ENCODE data around the gene WDR38. TPM values are rescaled to one million over a fixed set of nuclear protein-coding genes. Genes with fewer than 3 reads are reported as not detected.
"Not testable (repeated sequence)": the region's sequence is repeated elsewhere in the genome, so short reads cannot be mapped to it uniquely, and the experiment has no call there.

The WDR38 gene
- total RNA-seq, 1 donor from 2014 or later, result not detected

DNA sequence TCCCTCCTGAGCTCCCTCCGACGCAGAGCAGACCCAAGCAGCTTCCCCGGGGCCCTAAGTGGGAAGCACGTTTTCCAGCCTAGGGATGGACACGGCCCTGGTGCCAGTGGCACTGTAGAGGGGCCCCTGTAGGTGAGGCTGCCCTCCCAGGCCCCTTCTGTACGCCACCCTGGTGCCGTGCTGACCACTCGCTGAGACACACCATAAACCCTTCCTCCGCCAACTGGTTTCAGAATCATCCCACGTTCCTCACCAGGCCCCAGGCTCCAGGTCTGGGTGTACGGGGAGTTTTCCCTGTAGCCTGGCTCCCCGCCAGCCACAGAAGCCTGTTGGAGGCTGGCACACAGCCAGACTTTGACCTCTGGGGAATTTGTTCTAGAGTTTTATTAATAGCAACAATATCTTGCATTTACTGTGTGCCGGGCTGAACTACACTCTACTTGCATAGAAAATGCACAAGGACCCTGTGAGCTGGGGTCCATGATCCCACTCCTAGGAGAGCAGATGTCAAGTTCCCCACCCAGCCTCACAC is 18.2 kb upstream of the WDR38 start:
- DNase-seq, result peak; percentile 66

GRCh38 chr9:124838132-124838531 is 15.1 kb upstream of the WDR38 start:
- DNase-seq, result not testable (repeated sequence)

- not testable (repeated sequence) for DNase-seq
These were observed 14.5 kb upstream of the WDR38 start for GRCh38 chr9:124838567-124839275.

- DNase-seq, result peak; percentile 51
These were observed 13.5 kb upstream of the WDR38 start for GRCh38 chr9:124839612-124840299.

- DNase-seq, result peak; percentile 47
These were observed 12.9 kb upstream of the WDR38 start for GRCh38 chr9:124840300-124840833.

DNA sequence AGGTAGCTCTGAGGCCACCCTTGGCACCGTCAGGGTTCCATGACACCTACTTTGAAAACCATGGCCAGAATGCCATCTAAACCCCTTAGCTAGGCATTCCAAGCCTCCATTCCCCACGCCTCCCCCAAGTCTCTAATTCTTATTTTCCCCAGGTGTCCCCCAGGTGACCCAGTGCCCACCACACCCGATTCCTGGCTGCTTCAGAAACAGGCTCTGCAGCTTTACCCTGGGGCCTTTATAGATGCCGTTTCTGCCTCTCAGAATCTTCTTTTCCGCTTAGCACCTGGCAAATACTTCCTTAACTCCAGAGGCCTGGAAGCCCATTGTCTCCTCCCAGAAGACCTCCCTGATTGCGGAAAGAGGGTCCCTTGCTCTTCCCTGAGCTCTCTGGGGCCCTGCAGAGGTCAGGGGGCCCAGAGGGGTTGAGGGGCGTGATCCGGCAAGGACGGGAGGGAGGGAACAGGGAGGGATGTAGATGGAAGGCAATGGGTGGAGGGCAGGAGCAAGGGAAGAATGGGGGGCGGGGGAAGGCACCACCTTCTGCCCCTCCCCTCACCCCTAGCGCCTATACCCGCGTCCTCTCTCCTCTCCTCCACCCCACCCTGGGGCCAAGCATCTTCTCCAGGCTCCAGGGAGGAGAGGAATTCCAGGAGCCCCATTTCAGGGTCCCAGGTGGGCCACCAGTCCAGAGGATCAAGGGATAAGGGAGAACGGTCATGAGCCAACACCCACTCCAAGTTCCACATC is 12.0 kb upstream of the WDR38 start:
- no peak for DNase-seq

DNA sequence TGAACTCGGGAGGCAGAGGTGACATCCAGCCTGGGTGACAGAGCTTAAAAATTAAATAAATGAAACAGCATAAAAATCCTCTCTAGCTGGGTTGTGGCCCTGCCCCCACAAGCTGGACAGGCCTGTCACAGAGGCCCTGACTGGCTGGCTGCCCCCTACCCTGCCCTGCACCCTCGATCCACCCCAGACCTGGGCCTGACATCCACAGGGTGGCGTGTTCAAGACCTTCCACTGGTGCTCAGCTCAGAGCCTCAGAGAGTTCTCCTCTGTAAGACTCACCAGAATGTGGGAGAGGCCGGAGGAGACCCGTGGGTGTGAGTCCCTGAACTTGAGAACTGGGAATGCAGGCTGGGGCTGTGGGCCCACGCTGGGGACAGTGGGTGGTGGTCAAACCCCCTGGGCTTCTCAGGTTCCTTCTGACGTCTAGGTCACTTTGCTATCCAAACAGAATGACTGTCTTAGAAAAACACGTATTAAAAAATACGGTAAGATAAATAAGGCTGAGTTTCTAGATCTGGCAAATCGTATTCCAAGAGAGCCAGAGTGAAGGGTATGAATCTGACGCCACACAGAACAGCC is 9.7 kb upstream of the WDR38 start:
- DNase-seq, result no peak

- no peak for DNase-seq
These were observed 9.0 kb upstream of the WDR38 start for GRCh38 chr9:124844291-124844690.

GRCh38 chr9:124846467-124846866 is 6.8 kb upstream of the WDR38 start:
- DNase-seq, result not testable (repeated sequence)

DNA sequence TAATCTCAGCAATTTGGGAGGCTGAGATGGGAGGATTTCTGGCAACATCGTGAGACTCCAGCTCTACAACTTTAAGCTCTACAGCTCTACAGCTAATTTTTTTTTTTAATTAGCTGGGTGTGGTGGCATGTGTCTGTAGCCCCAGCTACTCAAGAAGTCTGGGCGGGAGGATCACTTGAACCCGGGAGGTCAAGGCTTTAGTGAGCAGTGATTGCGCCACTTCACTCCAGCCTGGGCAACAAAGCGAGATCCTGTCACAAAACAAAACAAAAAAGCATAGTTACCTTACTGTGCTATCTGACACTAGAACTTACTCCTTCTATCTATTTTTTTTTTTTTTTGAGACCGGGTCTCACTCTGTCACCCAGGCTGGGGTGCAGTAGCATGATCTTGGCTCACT is 6.3 kb upstream of the WDR38 start:
- DNase-seq, result no peak

DNA sequence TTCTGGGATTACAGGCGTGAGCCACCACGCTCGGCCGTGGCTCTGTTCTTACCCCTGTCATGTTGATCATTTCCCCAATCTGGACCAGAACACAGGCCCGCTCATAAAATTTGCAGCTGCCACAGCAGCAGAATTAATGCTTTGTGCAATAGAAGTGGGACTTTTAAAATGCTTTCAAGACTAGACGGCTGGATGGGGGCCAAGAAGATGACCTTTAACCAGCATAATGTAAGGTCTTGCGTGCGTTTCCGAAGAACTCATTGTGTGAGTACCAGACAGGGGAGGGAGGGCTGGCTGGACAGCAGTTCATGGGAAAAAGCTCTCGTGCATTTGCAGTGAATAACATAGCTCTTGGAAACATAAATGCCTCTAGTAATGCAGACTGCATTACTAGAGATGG is 3.5 kb upstream of the WDR38 start:
- DNase-seq, result peak; percentile 95

DNA sequence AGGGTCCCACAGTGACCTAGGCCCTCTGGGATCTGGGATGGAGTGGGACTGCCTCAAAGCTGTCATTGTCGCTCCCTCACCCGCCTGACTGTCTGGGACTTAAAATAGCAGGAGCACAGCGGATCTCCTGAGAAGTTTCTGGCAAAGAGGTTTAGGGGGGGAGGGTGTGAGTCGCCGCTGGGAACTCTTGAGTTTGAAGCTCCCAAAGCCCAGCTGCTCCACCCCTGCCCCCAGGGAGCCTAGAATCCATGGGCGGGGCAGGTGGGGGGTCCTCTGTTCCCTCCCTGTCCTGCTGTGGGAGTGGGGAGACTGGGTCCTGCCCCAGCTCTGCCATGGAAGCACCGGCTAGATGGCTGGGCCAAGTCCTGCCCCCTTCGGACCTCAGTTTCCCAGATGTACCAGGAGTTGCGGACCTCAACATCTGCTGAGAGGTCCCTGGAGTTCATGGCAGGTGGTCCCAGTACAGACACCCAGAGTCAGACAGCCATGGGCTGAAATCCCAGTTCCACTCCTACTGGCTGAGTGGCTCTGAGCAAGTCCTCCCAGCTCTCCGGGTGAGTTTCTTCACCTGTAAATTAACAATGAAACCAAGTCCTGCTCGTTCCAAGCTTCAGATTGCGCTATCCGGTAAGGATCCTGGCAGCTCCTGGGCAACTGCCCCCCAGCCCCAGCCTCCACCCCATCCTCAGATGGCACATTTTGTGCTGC is 985 bp upstream of the WDR38 start:
- no peak for DNase-seq

GRCh38 chr9:124853605-124854143 is 414 bp downstream of the WDR38 start:
- DNase-seq, result no peak

GRCh38 chr9:124854161-124854560 is 901 bp downstream of the WDR38 start:
- DNase-seq, result no peak

DNA sequence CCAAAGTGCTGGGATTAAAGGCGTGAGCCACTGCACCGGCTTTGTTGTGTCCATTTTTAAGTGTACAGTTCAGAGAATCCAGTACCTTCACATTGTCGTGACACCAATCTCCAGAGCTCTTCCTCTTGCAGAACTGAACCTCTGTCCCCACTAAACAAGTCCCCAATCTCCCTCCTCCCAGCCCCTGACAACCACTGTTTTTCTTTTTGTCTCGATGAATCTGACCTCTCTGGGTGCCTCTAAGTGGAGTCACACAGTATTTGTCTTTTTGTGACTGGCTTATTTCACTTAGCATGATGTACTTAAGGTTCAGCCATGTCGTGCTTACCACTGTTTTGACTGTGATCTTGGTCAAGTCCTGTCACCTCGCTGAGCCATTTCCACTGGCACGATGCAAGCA is 1.6 kb downstream of the WDR38 start:
- DNase-seq, result no peak

DNA sequence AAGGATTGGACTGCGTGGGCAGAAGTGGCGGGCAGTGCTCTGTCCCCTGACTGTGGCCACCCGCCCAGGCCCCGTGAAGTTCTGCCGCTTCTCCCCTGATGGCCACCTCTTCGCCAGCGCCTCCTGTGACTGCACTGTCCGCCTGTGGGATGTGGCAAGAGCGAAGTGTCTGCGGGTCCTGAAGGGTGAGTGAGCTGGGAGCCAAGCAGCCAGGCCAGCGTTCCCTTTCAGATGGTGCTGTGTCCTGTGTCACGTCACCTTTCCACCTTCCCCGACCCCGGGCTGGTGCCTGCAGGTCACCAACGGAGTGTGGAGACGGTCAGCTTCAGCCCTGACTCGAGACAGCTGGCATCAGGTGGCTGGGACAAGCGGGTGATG is 2.3 kb downstream of the WDR38 start:
- DNase-seq, result no peak

GRCh38 chr9:124855944-124856765 is 2.9 kb downstream of the WDR38 start:
- peak; percentile 54 for DNase-seq

GRCh38 chr9:124857533-124858162 is 4.4 kb downstream of the WDR38 start:
- DNase-seq, result no peak

DNA sequence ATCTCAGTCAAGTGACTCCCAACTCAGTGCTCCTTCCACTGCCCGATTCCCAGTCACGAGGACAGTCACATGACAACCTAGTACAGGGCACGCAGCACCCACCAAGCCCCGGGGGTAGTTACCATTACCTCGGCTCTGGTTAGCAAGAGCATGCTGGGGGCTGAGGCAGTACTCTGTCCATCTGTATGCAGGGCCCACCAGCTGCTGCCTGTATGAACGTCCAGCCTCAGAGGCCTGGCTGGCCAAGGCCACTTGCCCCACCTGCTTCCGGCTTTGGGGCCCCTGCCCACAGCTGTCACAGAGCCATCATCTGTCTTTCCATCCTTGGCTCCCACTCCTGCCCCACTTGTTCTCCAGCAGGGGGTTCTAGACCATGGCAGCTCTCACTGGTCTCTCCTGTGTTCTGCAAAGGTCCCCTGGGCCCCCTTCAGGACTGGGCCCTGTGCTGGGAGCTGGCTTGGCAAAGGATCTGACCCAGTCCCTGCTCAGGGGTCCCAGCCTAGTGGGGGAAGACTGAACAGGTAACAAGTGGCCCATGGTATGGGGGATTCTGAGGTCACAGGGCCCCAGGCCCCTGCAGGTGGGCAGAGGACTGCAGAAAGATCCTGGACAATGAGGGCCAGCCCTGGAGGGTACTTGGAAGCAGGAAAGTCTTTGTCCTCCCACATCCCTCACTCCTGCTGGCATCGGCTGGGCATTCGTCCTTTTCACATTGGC is 5.2 kb downstream of the WDR38 start:
- DNase-seq, result no peak
